ENCODE measurements around the gene SLC23A2.

DNA sequence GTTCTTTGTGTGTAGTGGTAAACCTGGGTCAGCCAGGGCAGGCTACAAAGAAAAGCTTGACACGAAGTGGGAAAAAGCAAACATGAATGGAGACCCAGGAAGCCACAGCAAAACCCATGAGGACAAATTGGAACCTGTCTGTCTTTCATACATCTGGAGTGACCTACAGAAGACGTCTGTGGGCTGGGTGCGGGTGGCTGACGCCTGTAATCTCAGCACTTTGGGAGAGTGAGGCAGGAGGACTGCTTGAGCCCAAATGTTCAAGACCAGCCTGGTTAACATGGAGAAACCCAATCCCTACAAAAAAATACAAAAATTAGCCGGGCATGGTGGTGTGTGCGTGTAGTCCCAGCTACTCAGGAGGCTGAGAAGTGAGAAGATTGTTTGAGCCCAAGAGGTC is 164.8 kb downstream of the SLC23A2 start:
- TF ChIP-seq, protein P1, sequence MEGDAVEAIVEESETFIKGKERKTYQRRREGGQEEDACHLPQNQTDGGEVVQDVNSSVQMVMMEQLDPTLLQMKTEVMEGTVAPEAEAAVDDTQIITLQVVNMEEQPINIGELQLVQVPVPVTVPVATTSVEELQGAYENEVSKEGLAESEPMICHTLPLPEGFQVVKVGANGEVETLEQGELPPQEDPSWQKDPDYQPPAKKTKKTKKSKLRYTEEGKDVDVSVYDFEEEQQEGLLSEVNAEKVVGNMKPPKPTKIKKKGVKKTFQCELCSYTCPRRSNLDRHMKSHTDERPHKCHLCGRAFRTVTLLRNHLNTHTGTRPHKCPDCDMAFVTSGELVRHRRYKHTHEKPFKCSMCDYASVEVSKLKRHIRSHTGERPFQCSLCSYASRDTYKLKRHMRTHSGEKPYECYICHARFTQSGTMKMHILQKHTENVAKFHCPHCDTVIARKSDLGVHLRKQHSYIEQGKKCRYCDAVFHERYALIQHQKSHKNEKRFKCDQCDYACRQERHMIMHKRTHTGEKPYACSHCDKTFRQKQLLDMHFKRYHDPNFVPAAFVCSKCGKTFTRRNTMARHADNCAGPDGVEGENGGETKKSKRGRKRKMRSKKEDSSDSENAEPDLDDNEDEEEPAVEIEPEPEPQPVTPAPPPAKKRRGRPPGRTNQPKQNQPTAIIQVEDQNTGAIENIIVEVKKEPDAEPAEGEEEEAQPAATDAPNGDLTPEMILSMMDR (tag by site-specific recombination; IDR thresholded peaks at IDR 0.05): no peak
- no peak for TF ChIP-seq KLF10 (tag by site-specific recombination; IDR thresholded peaks at IDR 0.05)
- TF ChIP-seq ZNF133 (tag by site-specific recombination; IDR thresholded peaks at IDR 0.05): no peak
- TF ChIP-seq, protein P2, sequence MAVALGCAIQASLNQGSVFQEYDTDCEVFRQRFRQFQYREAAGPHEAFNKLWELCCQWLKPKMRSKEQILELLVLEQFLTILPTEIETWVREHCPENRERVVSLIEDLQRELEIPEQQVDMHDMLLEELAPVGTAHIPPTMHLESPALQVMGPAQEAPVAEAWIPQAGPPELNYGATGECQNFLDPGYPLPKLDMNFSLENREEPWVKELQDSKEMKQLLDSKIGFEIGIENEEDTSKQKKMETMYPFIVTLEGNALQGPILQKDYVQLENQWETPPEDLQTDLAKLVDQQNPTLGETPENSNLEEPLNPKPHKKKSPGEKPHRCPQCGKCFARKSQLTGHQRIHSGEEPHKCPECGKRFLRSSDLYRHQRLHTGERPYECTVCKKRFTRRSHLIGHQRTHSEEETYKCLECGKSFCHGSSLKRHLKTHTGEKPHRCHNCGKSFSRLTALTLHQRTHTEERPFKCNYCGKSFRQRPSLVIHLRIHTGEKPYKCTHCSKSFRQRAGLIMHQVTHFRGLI (tag by site-specific recombination; IDR thresholded peaks at IDR 0.05): no peak
- no peak for TF ChIP-seq ZNF138 (tag by site-specific recombination; IDR thresholded peaks at IDR 0.05; ENCODE audit: borderline replicate concordance)
- TF ChIP-seq KLF9 (tag by site-specific recombination; IDR thresholded peaks at IDR 0.05; ENCODE audit: low read depth): no peak
- TF ChIP-seq ZNF529 (tag by site-specific recombination; IDR thresholded peaks at IDR 0.05; ENCODE audit: insufficient replicate concordance): no peak
- TF ChIP-seq, protein P3, sequence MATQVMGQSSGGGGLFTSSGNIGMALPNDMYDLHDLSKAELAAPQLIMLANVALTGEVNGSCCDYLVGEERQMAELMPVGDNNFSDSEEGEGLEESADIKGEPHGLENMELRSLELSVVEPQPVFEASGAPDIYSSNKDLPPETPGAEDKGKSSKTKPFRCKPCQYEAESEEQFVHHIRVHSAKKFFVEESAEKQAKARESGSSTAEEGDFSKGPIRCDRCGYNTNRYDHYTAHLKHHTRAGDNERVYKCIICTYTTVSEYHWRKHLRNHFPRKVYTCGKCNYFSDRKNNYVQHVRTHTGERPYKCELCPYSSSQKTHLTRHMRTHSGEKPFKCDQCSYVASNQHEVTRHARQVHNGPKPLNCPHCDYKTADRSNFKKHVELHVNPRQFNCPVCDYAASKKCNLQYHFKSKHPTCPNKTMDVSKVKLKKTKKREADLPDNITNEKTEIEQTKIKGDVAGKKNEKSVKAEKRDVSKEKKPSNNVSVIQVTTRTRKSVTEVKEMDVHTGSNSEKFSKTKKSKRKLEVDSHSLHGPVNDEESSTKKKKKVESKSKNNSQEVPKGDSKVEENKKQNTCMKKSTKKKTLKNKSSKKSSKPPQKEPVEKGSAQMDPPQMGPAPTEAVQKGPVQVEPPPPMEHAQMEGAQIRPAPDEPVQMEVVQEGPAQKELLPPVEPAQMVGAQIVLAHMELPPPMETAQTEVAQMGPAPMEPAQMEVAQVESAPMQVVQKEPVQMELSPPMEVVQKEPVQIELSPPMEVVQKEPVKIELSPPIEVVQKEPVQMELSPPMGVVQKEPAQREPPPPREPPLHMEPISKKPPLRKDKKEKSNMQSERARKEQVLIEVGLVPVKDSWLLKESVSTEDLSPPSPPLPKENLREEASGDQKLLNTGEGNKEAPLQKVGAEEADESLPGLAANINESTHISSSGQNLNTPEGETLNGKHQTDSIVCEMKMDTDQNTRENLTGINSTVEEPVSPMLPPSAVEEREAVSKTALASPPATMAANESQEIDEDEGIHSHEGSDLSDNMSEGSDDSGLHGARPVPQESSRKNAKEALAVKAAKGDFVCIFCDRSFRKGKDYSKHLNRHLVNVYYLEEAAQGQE (tag by site-specific recombination; IDR thresholded peaks at IDR 0.05): no peak
- no peak for TF ChIP-seq YY1 (tag by site-specific recombination; IDR thresholded peaks at IDR 0.05)

Measured in HEK293 (cell line).